ENCODE data around the gene SLC51B.

SLC51B gene

DNA sequence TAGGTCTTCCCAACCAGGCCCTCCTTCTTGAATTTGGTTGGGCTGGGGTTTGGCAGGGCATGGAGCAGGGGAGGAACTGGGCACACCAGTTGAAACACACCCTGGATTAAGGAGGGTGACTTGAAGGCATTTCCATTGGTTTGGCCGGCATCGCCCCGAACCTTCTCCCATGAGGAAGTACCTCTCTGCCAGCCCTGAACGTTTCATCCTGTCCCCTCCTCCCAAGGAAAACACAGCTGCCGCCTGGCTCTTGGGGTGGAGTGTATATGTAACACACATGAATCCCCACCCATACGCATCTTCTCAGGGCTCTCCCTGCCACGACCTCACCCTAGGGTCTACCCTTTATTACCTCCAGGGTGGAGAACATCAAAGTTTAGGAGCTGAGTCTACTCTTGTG lies 55.3 kb downstream of the SLC51B start:
- Histone ChIP-seq H3K27me3 (ENCODE audit: insufficient read depth, low read length) (no peaks in the 10 kb centered on the region), H3K27ac (ENCODE audit: low read depth, low read length) (no peak overlapping the region), H2AFZ (ENCODE audit: low read length, unreplicated experiment) (no peak overlapping the region), H3K4me1 (ENCODE audit: control insufficient read depth, insufficient read depth, low read length, unreplicated experiment) (no peaks in the 10 kb centered on the region), H3K4me3 (ENCODE audit: low read depth, low read length) (no peak overlapping the region), H3K79me2 (ENCODE audit: control insufficient read depth, insufficient read depth, low read length, unreplicated experiment) (no peaks in the 10 kb centered on the region), H3K36me3 (ENCODE audit: insufficient read depth, low read length) (peaks cover 16% of the 10 kb centered on the region; the same call in 1 of the 2 replicates)

DNA sequence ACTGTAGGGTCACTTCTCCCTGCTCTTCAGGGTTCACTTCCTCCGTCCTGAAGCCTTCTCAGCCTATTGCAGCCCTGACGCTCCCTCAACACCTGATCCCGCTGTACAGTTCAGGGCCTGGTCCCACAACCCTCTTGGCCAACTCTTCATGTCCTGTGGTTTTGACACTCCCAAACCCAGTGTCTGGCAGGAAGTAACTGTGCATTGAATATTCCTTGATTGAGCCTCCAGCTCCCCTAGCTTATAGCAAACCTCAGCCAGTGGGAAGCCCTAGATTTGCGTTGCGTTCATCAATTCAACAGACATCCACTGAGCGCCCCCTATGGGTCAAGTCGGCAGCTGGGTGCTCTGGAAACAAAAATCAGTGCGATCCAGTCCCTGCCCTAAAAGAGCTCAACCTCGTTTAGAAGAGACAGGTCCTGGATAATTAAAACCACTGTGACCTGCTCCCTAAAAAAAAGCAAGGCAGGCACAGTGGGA lies 56.3 kb downstream of the SLC51B start:
- Histone ChIP-seq H3K79me2 (ENCODE audit: control insufficient read depth, insufficient read depth, low read length, unreplicated experiment) (no peaks in the 10 kb centered on the region), H3K4me1 (ENCODE audit: control insufficient read depth, insufficient read depth, low read length, unreplicated experiment) (no peaks in the 10 kb centered on the region), H3K36me3 (ENCODE audit: insufficient read depth, low read length) (peaks cover 16% of the 10 kb centered on the region; the same call in 1 of the 2 replicates), H3K4me3 (ENCODE audit: low read depth, low read length) (no peak overlapping the region), H2AFZ (ENCODE audit: low read length, unreplicated experiment) (no peak overlapping the region), H3K27ac (ENCODE audit: low read depth, low read length) (no peak overlapping the region), H3K27me3 (ENCODE audit: insufficient read depth, low read length) (no peaks in the 10 kb centered on the region)

- H2AFZ ChIP-seq (ENCODE audit: low read length, unreplicated experiment): no peak overlapping the region
Measured at GRCh38 chr15:65101891-65102708, 56.9 kb downstream of the SLC51B start.

GRCh38 chr15:65102912-65103311 lies 57.7 kb downstream of the SLC51B start:
- no peak overlapping the region for H3K4me3 ChIP-seq (ENCODE audit: low read depth, low read length)
- H3K4me1 ChIP-seq (ENCODE audit: control insufficient read depth, insufficient read depth, low read length, unreplicated experiment): no peaks in the 10 kb centered on the region
- H3K36me3 ChIP-seq (ENCODE audit: insufficient read depth, low read length): peaks cover 16% of the 10 kb centered on the region; the same call in 1 of the 2 replicates
- no peak overlapping the region for H2AFZ ChIP-seq (ENCODE audit: low read length, unreplicated experiment)
- no peaks in the 10 kb centered on the region for H3K27me3 ChIP-seq (ENCODE audit: insufficient read depth, low read length)
- no peak overlapping the region for H3K27ac ChIP-seq (ENCODE audit: low read depth, low read length)
- H3K79me2 ChIP-seq (ENCODE audit: control insufficient read depth, insufficient read depth, low read length, unreplicated experiment): no peaks in the 10 kb centered on the region

More at GRCh38 chr15:65101891-65102708, 56.9 kb downstream of the SLC51B start:
- H3K4me1 ChIP-seq (ENCODE audit: control insufficient read depth, insufficient read depth, low read length, unreplicated experiment): no peaks in the 10 kb centered on the region
- no peak overlapping the region for H3K4me3 ChIP-seq (ENCODE audit: low read depth, low read length)
- peaks cover 16% of the 10 kb centered on the region; the same call in 1 of the 2 replicates for H3K36me3 ChIP-seq (ENCODE audit: insufficient read depth, low read length)
- H3K27ac ChIP-seq (ENCODE audit: low read depth, low read length): no peak overlapping the region
- no peaks in the 10 kb centered on the region for H3K79me2 ChIP-seq (ENCODE audit: control insufficient read depth, insufficient read depth, low read length, unreplicated experiment)
- H3K27me3 ChIP-seq (ENCODE audit: insufficient read depth, low read length): no peaks in the 10 kb centered on the region
